HG03064 (cell line): ENCODE measurements around the gene TOM1L2.

Experiments used
- ATAC-seq: cut with Tn5 transposase; IDR thresholded peaks from one replicate; pipeline ENCODE4 v1.9.1; 2021; ENCODE audit warnings: low read depth; ENCODE audit not compliant: unreplicated experiment

Gene TOM1L2

GRCh38 chr17:17882082-17882581 is 90.1 kb downstream of the TOM1L2 start:
- ATAC-seq: no peak

GRCh38 chr17:17880577-17881196 is 91.5 kb downstream of the TOM1L2 start:
- no peak for ATAC-seq

DNA sequence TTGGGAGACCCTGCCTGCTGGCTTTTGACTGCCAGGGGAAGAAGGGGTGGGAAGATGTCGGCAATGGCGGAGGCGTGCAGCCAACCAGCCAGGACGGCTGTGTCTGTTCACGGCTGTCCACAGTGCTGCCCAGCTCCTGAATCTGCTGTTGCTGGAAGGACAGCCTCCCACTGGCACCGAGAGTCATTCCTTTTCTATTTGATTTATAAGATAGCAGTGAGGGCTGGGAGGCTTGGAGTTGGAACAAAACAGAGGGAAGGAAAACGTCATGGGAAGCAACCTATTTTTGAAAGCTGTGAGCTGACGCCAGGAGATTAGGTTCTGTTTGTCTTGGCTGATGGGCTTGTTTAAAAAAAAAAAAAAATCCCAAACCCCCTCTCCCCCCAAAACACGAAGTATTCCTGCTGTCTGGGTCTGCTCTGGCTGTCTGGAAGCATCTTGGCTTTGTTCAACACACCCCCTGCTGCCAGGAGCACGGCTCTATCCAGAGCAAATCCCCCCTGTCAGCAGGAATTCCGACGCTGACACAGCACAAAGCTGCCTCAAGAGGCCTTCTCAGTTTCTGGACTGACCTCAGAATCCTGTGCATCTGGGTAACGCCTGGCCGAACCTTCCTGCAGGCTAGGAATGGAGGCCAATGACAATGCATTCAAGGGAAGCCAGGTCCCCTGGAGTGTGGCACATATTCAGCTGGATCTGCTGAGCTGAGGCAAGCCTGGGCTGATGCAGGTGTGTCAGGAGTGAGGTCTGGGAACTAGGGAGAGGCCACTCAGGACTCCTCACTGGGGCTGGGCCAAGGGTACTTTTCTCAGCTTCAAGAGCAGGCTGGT is 94.5 kb downstream of the TOM1L2 start:
- no peak for ATAC-seq

DNA sequence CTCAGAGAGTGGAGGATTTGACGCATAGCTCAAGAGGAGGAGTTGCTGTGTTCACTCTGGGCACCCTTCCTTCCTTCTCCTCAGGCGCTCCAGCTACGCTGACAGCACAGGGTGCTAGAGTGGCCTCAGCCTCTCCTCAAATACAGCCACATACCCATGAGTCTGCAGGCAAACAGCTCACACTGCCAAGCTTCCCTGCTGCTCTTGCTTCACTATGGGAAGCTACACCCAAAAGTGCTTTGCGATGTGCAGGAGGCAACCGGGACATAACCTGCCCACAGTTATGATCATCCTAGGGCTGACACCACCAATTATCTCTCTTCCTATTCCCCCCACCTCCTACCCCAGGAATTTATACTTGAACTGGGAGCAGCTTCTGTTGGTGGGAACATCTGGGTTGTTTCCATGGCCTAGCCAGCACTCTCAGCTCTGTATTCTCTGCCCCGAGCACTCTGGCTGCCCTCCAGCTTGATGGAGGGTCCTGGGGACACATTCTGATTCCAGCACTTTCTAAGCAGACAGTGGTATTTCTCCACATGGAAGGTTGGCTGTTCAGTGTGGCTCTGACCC is 95.2 kb downstream of the TOM1L2 start:
- no peak for ATAC-seq

- no peak for ATAC-seq
These were observed 97.7 kb downstream of the TOM1L2 start for GRCh38 chr17:17874478-17874877.

DNA sequence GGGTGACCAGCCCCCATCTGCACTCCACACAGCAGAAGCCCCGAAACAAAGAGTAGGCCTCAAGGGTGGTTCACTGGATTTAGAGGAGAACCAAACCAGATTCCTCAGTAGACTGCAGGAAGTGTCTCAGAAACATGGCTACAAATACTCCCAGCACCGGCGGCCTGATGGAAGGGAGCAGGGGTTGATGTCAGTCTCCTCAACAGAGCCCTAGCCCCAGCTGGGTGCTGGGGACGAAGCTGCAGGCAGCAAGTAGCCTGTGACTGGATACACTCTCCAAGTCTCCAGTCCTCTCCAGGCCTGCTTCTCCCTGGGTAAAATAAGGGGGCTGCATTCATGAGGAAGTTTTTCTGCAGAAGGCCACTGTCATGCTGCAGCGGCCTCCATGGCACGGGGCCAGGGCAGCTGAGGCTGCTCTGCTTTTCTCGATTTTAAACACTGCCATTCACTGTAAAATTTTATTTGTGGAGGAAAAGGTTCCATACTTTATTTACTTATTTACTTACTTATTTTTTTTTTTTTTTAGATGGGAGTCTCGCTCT is 98.7 kb downstream of the TOM1L2 start:
- no peak for ATAC-seq

DNA sequence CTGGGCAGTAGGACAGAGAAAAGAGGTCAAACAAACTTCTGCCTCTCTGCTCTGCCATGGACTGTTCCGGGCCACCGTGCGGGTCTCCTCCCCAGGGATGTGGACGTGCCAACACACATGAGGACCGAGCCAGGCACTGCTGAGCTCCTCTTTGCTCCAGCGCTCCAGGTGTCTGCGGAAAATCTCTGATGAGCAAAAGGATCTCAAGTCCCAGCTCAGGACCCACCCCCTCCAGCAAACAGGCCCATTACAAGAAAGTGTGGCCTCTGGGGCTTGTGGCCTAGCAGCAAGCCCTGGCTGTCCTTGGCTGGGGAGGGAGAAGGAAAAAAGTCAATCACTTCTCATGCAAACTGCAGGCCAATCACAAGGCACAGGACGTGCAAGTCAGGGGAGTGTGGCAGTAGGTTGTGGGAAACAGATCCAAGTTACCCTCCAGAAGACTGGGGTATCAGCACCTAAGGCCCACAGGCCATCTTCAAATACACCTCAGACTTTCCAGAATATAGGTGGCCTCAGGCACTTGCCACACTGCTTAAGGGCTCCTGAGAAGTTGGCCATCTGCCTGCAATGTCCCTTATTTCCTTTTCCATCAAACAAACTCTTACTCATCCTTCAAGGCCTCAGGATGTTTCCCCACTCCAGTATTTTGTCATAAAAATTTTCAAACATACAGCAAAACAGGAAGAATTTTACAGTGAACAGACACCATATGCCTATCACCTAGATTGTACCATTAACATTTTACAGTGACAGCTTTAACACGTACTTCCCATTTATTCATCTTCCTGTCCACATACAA is 99.5 kb downstream of the TOM1L2 start:
- no peak for ATAC-seq

DNA sequence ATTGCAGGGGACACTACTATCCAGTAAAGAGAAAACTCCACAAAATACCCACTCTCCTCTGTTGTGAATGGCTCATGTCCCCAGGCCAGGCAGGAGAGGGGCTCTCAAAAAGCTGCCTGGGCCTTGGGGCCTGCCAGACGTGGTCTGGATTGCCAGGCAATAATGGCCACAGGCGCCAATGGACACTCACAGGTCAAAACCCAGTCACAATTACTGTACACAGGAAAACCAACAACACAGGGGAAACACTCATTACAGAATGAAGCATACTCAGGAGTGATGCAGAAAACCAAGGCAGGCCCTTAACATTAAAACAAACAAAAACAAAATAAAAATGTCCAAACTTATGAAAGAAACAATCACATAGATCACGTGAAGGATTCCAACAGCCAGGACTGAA is 100.3 kb downstream of the TOM1L2 start:
- ATAC-seq: no peak

DNA sequence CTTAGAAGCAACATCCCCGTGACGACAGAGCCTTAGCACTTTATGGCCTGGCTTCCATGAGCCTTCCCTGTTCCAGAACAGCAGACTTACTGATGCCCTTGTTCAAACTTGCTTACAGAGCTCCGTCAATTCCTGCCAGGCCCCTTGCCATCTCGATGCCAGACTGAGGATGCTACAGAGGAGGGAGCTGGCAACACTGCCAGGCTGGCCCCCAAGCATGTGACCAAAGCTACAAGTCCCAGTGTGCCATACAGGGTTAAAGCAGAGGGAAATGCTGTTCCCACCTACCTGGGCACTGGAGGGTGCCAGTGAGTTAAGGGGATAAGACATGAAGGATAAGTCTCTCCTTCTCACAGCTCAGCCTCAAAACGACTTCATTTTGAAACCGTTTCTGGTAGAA is 102.0 kb downstream of the TOM1L2 start:
- no peak for ATAC-seq

DNA sequence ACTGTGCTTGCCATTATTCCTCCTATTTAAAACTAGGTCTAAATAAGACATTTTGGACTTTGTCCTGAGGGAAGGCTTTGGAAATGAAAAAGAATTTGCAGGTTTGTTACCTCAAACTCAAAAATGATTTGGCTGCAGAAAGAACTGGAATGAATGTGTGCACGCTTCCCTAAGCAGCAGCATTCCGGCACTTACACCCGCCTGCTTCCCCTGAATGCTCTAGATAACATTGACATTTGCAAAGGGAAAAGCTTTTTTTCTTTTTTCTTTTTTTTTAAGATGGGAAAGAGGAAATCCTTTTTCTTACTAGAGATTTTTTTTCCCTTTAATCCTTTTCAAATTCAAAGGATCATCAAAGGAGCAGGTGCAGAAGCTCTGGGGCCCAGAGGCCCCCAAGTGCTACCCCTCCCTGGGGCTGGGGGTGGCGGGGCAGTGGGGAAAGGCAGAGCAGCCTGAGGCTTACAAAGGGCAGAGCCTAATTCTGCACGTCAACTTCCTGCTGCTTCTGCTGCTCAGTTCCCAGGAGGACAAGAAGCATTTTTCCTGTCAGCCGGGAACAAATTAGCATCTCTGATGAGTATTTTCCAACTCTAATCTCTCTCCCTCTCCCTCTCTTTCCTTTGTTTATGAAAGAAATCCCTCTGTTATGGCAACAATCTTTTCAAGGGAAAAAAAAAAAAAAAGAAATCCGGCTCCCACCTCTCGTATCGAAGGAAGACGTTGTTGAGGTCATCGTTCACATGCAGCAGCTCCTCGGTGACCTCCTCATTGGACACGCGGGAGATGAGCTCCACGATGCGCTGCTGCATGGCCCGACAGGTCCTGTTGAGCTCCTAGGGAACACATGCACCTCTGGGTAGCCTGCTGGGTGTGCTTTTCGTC is 103.3 kb downstream of the TOM1L2 start:
- no peak for ATAC-seq

DNA sequence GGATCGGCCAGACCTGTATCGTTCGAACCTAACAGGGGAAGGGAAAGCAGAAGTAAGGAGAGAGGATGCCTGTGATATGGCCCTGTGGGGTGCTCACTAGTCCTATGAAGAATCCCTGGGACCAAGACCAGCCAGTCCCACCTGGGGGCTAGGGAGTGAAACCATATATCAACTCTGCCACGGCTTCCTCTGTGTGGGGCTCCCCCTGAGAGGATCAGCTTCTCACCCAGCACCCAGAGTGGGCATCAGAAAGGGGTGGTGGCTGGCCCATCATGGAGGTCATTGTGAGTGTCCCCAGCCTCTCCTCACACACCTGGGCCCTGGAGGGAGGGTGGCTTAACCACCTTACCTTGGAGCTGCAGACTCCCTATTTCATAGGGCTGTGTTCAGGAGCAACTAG is 105.3 kb downstream of the TOM1L2 start:
- no peak for ATAC-seq

DNA sequence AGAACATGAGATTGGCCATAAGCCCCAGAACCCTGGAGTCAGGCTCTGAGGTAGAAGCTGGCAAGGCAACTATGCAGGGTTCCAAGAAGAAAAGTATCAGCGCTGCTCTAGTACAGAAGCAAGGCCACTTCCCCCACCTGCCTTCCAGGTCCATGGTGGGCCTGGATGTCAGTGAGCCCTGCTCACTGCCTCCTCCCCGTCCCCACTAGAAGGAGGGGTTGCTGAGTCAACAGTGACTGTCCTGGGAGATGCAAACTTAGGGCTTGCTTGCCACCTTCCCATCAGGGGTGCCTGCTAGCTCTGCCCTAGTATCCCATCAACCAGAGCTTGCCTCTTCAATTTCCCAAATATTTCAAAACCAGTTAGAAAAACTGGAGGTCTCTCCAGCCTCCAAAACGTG is 105.8 kb downstream of the TOM1L2 start:
- no peak for ATAC-seq

GRCh38 chr17:17865035-17865434 is 107.2 kb downstream of the TOM1L2 start:
- no peak for ATAC-seq

- no peak for ATAC-seq
These were observed 111.5 kb downstream of the TOM1L2 start for GRCh38 chr17:17860766-17861107.

- ATAC-seq: no peak
These were observed 112.1 kb downstream of the TOM1L2 start for GRCh38 chr17:17859909-17860765.

- ATAC-seq: no peak
These were observed 114.7 kb downstream of the TOM1L2 start for GRCh38 chr17:17857496-17857895.

DNA sequence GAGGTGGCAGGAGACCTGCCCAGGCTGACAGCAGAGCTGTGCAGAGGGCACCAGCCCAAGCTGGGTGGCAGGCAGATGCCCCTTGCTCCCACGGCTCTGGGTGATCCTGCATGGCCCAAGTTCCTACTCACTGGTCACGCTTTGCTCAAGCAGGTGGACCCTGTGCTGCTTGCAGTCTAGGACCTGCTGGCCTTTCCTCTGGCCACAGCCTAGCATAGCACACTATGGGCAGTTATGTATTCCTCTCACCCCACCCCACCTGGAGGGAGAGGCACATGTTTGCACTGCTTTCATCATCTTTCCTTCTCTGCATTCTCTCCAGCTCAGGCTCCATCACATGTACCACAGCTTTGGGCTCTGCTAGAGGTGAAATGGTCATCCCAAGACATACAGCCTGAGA is 115.8 kb downstream of the TOM1L2 start:
- no peak for ATAC-seq

- ATAC-seq: no peak
These were observed 116.2 kb downstream of the TOM1L2 start for GRCh38 chr17:17855976-17856375.
